Cardiac fibroblast (primary cell): ENCODE results near the gene PPP1R3G.

ENCODE experiments used
- DNase-seq, 2 donors: peaks; one replicate each; pipeline versions ENCODE4 v3.0.0 to v3.0.0-alpha.2; 2010; ENCODE audit warnings: low read depth in 2 of 2
- H3K4me3 ChIP-seq, 2 donors: replicated peaks in 1 of 2; 1 replicate in 1 of 2; 2 replicates in 1 of 2; pipeline ENCODE4 v1.5.1; 2011; ENCODE audit warnings: low read depth in 2 of 2, low read length in 2 of 2, mild to moderate bottlenecking in 2 of 2, moderate library complexity in 1 of 2
- CTCF ChIP-seq: IDR thresholded peaks from one replicate; pipeline ENCODE4 v1.5.1; 2011; ENCODE audit warnings: low read depth, mild to moderate bottlenecking, low read length, inconsistent platforms

PPP1R3G gene

GRCh38 chr6:5084781-5085647, at the start of gene PPP1R3G:
TSS of gene PPP1R3G (plus strand) at chr6:5085341. CDS start at chr6:5085486, 145 bp downstream.
- no peak for TF ChIP-seq CTCF
- peak within 1 kb of the TSS; percentile 47 to 62 for H3K4me3 ChIP-seq
- DNase-seq: peak; percentile 64 to 75

- peak; percentile 23 to 45 for DNase-seq
- TF ChIP-seq CTCF: no peak
- no peak overlapping the region for H3K4me3 ChIP-seq
These were observed 48.9 kb upstream of the PPP1R3G start for GRCh38 chr6:5036269-5036668.

- no peak for TF ChIP-seq CTCF
- no peak for DNase-seq
- no peak overlapping the region for H3K4me3 ChIP-seq
These were observed 43.2 kb upstream of the PPP1R3G start for GRCh38 chr6:5041955-5042354.

- no peak for TF ChIP-seq CTCF
- no peak for DNase-seq
- no peak overlapping the region for H3K4me3 ChIP-seq
These were observed 42.7 kb upstream of the PPP1R3G start for GRCh38 chr6:5042436-5042835.

- DNase-seq: no peak
- H3K4me3 ChIP-seq: no peak overlapping the region
- no peak for TF ChIP-seq CTCF
These were observed 40.3 kb upstream of the PPP1R3G start for GRCh38 chr6:5044866-5045265.

GRCh38 chr6:5045416-5045815, 39.7 kb upstream of the PPP1R3G start:
- DNase-seq: no peak

More at GRCh38 chr6:5045416-5045815, 39.7 kb upstream of the PPP1R3G start:
- no peak for TF ChIP-seq CTCF
- H3K4me3 ChIP-seq: no peak overlapping the region
